T47D (cell line): Measurements from ENCODE around the gene SIK3.
"Not testable (repeated sequence)": the region's sequence is repeated elsewhere in the genome, so short reads cannot be mapped to it uniquely, and the experiment has no call there.

Experiments
- DNase-seq, 2 experiments: peaks; one replicate each; pipeline versions ENCODE4 v3.0.0 to v3.0.0-alpha.2; 2011 to 2012; ENCODE audit warnings: low read depth in 1 of 2, low spot score in 1 of 2
- JUND ChIP-seq: IDR thresholded peaks from 2 replicates; pipeline ENCODE4 v1.6.1; 2012; ENCODE audit warnings: low read depth
- in situ Hi-C: cut with HindIII; loops from 2 replicates; pipeline ENCODE4 v1.10.0; 2016; ENCODE audit warnings: low sequenced_read_pairs, low pct_unique_long_range_greater_than_20kb

The SIK3 gene

DNA sequence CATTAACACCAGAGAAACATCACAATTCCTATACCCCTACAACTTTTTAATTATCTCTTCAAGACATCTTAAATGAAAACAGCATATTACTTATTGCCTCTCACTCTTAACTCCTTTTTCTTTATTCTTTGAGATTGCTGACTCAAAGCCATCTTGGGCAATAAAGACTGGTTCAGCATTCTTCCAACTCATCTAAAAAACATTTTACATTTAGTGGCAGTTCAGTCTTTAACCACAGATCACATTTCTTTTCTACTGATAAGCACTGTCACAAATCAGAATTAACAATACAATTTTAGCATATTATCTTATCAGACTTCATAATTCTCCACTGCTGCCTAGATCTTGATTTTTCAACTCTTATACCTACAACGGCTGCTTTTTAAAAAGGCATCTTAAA is 34.0 kb downstream of the SIK3 start:
- in situ Hi-C loops: no loop called here
- no peak for DNase-seq
- TF ChIP-seq JUND: no peak

GRCh38 chr11:117062498-117062897 is 35.7 kb downstream of the SIK3 start:
- DNase-seq: no peak
- no peak for TF ChIP-seq JUND
- in situ Hi-C loops: no loop called here

GRCh38 chr11:117061256-117061655 is 37.0 kb downstream of the SIK3 start:
- DNase-seq: no peak
- TF ChIP-seq JUND: no peak
- in situ Hi-C loops: no loop called here

GRCh38 chr11:117059611-117060148 is 38.5 kb downstream of the SIK3 start:
- in situ Hi-C loops: no loop called here
- no peak for TF ChIP-seq JUND
- no peak for DNase-seq

DNA sequence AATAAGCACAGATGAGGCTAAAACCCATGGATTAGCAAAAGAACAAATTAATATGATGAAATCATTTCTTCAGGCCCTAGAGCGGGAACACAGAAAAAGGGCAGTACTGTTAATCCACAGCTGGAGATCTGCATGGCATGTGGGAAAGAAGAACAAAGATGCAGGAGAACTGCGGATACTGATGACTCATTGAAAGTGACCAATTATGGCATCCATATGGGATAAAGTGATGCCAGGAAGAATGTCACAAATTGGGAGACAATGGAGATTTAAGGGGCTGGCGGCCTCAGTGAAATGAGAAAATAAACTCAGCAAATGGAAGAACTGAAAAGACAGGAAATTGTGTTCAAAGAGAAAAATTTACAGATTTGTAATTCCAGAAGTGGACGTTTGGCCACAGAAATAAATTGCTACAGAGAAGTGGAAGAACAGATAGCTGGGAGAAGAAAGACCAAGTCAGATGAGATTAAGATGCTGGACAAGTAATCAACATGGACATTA is 39.4 kb downstream of the SIK3 start:
- in situ Hi-C loops: no loop called here
- TF ChIP-seq JUND: no peak
- no peak for DNase-seq

- no peak for DNase-seq
- in situ Hi-C loops: no loop called here
- TF ChIP-seq JUND: no peak
Measured at GRCh38 chr11:117057727-117058126, 40.5 kb downstream of the SIK3 start.

DNA sequence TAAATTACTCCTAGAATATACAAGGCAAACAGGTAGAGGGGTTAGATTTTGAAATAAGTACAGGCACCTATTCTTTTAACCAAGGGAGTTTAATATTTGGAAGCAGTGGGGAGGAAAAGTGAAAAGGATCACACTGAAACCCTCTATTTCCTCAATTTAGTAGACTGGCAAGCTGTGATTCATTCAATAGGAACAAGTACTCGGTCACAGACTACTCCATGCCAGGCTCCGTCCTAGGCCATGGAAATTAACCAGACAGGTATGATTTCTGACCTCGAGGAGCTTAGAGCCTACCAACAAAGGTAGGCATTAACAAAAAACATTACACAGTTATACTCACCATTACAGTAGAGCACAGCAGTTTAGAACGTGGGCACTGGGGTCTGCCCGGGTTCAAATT is 40.9 kb downstream of the SIK3 start:
- no peak for TF ChIP-seq JUND
- in situ Hi-C loops: no loop called here
- no peak for DNase-seq

DNA sequence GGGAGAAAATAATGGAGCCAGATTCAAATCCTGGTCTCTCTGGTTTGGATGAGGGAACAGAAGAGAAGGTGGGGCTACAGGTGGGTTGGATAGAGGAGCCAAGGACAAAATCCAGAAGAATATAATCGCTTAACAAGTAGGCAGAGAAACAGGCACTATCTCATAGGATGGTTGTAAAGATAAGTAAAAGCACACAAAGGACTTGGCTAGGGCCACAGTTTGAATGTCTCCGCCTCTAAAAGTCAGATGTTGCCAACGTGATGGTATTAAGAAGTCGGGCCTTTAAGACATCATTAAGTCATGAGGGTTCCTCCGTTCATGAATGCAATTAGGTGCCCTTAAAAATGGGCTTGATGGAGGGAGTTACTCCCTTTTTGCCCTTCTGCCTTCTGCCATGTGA is 42.8 kb downstream of the SIK3 start:
- in situ Hi-C loops: no loop called here

DNA sequence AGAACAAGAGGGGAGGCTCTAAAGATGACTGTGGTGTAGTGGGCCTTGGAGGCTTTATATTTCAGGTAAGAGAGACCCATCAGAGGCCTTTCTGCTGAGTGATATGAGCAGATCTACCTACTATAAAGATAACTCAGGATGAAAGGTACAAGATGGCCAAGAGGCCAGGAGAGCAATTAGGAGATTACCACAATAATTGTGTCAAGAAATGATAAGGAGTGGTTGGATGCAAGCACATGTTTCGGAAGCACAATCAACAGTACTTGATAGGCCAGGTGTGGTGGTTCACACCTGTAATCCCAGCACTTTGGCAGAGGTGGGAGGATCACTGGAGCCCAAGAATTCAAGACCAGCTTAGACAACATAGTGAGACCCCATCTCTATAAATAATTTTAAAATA is 43.8 kb downstream of the SIK3 start:
- no peak for TF ChIP-seq JUND
- DNase-seq: no peak
- in situ Hi-C loops: no loop called here

More for the DNA sequence above, 42.8 kb downstream of the SIK3 start:
- no peak for TF ChIP-seq JUND
- DNase-seq: no peak

- in situ Hi-C loops: no loop called here
- TF ChIP-seq JUND: no peak
- DNase-seq: no peak
Measured at GRCh38 chr11:117052196-117053149, 45.8 kb downstream of the SIK3 start.

- in situ Hi-C loops, DNase-seq: not testable (repeated sequence)
Measured at GRCh38 chr11:117050121-117050520, 48.1 kb downstream of the SIK3 start.

GRCh38 chr11:117046627-117047026 is 51.6 kb downstream of the SIK3 start:
- DNase-seq, in situ Hi-C loops: not testable (repeated sequence)

DNA sequence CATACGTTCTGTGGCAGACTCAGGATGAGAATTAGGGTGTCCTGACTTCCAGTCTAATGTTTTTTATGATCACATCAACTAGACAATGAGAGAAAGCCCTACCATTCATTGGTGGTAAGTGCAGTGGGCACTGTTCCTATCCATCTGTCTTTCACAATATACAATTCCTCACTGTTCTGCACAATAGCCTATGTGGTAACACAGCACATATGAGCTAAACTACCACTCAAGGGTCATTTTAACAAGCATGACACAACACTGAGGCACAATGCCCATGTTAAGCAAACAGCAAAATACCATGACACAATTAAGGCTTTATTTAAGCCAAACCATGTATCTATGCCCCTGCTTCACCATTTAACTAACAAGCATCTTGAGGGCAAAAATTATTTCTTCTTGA is 52.3 kb downstream of the SIK3 start:
- no peak for TF ChIP-seq JUND
- no peak for DNase-seq
- in situ Hi-C loops: no loop called here
